ENCODE data around the gene MET.

The MET gene

DNA sequence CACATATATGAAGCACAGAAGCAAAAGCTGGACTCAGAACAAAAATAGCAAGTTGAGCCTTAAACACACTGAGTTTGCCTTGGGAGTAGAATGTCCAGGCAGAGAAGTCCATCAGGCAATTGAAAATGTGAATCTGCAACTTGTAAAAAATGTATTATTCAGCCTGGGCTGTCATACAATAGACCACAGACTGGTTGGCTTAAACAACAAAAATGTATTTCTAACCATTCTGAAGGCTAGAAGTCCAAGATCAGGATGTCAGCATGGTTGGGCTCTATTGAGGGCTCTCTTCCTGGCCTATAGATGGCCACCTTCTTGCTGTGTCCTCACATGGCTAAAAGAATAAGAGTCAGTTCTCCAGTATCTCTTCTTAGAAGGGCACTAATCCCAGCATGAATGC, 113.8 kb downstream of the MET start:
- DNase-seq (ENCODE audit: low read depth) = no peak

DNA sequence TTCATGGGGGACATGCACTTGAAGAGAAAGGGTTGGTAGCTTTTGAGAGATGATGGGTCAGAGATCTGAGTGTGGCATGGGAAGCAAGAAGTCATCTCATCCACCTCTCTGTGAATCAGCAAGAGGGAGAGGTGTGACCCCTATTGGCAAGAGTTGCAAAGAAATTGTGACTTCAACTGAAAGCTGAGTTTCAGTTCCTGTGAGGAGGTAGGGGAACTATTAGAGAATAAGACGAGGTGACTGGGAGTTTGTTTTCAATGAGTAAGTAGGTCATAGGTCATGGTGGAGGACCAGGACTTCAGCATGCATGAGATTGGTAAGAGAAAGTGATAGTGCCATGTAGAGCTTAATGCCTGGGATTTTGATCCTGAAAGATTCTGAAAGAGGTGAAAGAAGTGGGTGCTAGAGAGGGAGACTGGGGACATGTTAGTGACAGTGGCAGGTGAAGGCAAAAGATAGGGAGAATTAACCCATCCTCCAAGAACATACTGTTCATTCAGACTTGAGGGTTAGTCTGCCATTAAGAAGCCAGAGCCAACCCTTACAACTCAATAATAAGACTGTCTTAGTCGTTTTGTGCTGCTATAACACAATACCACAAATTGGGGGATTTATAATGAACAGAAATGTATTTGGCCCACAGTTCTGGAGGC, 114.9 kb downstream of the MET start:
- no peak for DNase-seq (ENCODE audit: low read depth)

DNA sequence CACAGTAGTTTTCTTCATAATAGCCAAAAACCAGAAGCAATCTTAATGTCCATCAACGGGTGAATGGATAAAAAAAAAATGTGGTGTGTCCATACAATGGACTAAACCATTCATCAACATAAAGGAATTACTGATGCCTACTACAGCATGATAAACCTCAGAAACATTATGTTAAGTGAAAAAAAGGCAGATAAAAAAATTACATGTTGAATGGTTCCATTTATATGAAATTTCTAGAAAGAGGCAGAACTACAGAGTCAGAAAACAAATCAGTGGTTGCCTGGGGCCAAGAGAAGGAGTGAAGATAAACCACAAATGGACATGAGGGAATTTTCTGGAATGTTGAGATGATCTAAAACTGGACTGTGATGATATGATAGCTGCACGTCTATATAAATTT, 115.9 kb downstream of the MET start:
- no peak for DNase-seq (ENCODE audit: low read depth)

DNA sequence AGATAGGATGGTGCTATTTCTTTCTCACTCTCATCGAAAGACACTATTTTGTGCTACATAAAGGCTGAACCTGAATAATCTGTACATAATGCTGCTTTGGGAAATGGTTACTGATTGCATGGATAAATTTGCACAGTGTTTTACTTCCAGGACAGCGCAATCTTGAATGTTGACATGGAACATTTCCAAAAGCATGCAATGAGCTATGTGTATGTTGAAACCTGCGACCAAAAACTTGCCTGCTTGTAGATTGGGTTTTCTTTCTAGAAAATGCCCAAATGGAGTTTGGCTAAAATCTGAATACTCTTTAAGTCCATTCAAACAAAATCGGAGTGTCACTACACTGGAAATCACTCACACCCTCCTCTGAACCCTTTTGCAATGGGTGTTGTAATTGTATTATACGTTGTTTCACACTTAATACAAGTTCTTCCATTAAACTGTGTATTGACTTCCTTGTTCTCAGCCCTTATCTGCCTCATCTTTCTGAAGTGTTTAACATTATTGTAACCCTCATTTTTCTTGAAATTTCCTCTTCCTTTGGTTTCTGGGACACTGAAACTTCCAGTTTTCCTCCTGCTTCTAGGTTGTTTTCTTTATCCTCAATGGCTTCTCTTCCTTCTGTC, 116.7 kb downstream of the MET start:
- no peak for DNase-seq (ENCODE audit: low read depth)

DNA sequence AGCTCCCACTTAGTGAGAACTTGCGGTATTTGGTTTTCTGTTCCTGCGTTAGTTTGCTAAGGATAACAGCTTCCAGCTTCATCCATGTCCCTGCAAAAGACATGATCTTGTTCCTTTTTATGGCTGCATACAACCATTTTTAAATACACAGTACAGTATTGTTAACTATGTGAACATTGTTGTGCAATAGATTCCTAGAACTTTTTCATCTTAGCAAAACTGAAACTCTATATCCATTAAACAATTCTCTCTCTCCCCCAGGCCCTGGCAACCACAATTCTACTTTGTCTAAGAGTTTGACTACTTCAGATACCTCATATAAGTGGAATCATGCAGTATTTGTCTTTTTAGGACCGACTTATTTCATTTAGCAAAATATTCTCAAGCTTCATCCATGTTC, 118.0 kb downstream of the MET start:
- no peak for DNase-seq (ENCODE audit: low read depth)

DNA sequence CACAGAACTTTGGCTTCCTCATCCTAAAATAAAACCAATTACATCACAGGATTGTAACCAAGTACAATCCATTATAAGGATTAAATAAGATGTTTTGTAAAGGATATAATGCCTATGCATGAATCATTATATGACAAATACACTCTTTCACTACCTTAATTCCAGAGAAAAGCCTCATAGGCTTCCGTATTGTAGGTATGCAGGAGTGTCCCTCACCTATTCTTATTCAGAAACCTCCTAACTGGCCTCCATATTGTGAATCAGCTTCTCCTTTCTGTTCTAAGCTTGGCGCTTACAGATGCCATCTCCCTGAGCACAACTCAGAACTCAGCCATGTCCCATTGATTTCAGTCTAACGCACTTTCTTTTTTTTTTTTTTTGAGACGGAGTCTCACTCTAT, 120.8 kb downstream of the MET start:
- no peak for DNase-seq (ENCODE audit: low read depth)

DNA sequence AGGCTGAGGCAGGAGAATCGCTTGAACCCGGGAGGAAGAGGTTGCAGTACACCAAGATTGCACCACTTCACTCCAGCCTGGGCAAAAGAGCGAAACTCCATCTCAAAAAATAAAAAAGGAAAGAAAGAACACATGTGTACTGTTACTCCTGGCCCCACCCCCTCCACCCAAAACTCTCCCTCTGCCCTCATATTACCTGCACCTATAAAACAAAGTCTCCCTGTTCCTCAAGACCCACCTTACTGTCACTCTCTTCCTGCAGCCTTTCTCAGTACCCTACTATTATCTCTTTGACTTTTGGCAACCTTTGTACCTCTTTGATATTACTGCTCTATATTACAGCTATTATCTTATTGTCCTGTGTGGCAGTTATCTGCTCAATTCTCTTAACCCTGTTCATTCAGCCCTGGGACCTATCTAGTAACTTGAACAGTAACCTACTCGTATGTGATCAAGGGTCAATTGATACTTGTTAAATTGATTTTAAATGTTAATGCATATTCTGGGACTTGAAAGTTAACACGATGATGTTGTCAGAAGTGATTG, 121.9 kb downstream of the MET start:
- no peak for DNase-seq (ENCODE audit: low read depth)

DNA sequence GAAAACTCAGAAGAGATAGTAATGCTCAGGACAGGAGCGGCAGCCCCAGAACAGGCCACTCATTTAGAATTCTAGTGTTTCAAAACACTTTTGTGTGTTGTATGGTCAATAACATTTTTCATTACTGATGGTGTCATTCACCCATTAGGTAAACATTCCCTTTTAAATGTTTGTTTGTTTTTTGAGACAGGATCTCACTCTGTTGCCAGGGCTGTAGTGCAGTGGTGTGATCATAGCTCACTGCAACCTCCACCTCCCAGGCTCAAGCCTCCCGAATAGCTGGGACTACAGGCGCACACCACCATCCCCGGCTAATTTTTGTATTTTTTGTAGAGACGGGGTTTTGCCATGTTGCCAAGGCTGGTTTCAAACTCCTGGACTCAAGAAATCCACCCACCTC, 124.5 kb downstream of the MET start:
- DNase-seq (ENCODE audit: low read depth) = no peak

DNA sequence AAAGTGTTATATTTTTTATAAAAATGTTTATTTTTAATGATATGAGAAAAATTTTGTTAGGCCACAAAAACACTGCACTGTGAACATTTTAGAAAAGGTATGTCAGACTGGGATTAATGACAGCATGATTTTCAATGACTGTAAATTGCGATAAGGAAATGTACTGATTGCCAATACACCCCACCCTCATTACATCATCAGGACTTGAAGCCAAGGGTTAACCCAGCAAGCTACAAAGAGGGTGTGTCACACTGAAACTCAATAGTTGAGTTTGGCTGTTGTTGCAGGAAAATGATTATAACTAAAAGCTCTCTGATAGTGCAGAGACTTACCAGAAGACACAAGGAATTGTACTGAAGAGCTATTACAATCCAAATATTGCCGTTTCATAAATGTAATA, 125.6 kb downstream of the MET start:
- DNase-seq (ENCODE audit: low read depth) = no peak

DNA sequence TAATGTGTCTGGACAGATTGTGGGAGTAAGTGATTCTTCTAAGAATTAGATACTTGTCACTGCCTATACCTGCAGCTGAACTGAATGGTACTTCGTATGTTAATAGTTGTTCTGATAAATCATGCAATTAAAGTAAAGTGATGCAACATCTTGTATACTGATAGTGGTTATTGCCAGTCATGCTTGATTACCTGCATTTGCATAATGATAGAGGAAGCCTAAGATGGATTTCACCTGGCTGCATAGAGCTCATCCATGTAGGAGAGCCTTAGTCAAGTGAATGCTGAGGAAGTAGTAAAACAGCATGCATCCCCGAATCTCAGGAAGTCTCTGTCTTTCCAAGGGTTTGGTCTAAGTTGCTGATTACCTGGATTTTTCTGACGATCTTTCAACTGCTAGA, 126.2 kb downstream of the MET start:
- DNase-seq (ENCODE audit: low read depth) = no peak

DNA sequence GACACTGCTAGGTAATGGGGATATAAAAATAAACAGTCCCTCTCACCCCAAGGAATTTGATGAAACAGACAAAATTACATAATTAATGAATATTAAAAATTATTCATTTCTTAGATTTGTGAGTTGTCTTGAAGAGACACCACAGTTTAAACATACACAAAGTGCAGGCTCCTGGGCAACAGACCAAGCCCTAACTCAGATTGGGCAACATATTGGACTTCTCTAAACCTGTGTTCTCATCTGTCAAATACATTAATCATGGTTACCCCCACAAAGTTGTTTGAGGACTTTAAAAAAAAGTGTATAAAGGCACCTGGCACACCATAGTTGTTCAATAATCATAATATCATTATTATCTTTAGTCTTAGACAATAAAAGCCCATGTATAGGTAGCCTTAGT, 127.9 kb downstream of the MET start:
- no peak for DNase-seq (ENCODE audit: low read depth)

DNA sequence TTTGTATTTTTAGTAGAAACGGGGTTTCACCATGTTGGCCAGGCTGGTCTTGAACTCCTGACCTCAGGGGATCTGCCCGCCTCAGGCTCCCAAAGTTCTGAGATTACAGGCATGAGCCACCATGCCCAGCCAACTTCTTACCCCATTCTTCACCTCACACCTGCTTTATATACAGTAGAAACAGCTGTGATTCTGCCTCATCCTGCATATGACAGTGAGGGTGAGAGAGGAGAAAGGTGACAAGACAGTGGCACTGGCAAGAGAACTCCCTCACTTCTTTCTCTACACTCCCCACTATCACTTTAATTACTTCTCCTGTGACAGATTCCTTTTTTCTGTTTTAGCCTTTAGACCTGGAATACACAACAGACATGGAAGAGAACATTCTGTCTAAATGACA, 128.6 kb downstream of the MET start:
- DNase-seq (ENCODE audit: low read depth) = no peak

DNA sequence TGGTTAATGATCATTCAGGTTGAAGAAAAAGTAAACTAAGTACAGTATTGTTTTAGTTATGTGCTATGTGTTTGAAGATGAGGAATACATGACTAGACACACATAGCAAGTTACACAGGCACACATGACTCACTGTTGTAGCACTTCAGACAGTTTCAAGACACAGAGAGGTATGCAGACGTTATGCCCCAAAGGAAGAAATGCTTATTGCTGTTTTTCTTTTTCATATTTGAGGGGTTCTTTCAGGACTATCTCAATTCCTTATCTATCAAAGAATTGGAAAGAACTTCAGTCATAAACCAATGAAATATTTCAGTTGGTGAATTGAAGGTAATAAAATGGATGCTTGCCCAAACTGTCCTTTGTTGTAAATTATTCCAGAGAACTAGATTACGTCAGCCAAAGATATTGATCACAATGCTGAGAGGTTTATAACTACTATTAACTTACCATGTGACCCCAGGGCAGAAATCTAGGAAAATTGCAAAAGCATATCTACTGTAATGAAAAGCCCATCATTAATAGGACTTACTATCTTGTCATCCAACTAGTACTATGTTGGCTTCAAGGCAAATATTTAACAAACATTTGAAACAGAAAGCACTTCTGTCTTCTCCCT, 129.2 kb downstream of the MET start:
- no peak for DNase-seq (ENCODE audit: low read depth)

DNA sequence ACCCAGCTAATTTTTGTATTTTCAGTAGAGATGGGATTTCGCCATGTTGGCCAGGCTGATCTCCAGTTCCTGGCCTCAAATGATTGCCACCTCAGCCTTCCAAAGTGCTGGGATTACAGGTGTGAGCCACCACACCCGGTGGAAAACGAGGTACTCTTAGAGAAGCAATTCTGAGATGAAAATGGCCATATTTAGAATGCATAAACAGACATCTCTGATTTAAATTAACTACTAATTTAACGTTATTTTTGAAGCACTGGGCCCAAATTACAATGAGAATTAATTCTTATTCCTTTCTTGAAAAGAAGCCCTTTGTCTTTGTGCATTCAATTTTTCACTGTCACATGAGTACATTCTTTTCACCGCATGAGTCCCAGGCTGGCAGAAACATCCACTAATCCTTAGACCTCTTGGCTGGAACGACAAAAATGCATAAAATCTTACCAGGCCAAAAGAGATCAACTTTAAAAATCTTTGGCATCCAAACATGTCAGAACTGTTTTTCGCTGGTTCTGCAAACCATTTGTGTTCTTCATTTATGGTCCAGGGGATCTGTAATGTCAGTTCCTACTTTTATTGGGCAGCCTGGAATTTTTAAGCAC, 130.2 kb downstream of the MET start:
- no peak for DNase-seq (ENCODE audit: low read depth)

DNA sequence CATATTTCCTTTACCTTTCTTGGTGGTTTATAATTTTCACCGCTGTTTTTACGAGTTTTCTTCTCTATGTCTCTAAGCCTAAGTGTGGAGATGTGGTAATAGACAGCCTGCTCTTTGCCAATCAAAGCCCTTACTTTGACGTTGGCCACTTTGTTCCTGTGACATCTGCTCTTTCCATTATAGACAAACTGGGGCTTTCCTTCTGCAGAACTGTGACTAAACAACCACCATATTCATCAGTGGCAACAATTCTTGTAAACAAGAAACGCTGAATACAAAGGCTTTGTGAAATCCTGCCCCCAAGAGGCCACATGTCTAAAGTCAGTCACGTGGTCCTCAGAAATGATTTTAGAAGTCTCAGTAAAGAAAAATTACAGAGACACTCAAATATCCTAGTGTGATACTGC, 130.8 kb downstream of the MET start:
- DNase-seq (ENCODE audit: low read depth) = no peak

DNA sequence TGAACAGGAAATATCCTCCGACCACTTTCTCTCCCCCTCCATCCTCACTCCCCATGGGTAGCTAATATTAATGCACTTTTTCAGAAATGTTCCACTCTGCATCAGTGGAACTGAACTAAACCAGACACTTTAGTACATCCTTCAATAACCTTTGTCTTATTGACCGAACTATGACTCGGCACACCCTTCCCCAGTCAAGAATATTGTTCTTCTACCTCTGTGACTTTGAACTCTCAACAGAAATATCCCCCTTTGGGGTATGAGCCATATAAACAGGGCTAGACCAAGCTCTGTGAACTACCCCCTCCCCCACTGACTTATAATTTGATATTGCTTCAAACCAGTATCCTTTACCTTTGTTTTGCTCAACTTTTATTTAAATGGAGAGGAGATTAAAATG, 132.5 kb downstream of the MET start:
- no peak for DNase-seq (ENCODE audit: low read depth)

DNA sequence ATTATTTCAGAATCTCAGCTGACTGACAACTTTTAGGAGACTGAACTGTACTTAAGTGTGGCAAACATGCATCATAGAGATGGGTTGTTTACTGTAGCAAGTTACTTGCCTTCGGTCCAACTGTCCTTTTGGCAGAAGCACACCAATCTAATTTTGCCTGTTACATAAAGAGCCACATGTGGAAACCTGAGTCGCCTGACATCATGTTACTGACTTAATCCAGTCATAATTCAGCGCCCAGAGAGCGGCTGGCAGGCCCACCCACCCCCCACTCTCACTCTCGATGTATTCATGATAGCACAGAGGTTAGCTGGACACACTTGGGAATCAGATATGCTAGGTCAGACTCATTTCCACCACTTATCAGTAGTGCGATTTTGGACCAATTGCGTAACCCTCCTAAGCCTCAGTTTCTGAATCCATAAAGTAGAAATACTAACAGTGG, 133.1 kb downstream of the MET start:
- peak; percentile 56 for DNase-seq (ENCODE audit: low read depth)

DNA sequence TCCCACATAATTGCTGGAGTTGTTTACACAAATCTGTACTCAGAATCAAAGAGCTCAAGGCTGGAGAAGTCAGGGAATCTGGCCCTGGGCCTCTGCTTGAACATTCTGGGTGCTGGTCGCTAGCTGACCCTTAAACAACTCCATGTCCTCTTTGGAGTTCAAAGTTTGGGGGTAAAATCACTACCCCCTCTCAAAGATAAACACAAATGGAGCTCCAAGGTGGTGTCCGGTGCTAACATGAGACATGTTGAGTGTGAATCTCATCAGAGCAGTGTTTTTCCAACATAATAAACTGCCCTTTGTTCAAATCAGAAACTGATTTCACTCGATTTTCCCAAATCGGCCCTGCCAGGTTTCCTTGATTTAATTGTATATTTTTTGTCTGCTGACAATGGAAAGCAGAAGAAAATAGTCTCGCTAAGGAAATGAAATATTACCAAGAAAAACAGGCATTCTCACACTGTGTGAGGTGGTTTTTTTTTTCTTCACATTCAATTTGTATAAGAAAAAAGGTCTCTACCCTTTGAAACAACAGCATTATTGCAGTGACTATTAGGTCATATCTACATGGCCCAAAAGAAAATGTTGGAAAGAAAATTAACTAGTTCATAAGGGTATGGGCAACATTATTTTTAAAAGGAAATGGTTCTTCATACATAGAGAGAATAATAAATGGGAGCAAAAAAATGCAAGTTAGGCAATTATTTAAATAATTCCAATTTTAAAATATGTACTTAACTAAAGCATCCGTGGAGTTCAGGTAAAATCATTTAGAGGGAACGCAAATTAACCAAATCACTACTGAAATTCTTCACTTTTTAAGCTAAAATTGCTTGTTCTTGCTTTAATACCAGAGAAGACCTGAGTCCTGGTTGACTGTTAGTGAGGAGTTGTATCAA, 134.3 kb downstream of the MET start:
- no peak for DNase-seq (ENCODE audit: low read depth)

DNA sequence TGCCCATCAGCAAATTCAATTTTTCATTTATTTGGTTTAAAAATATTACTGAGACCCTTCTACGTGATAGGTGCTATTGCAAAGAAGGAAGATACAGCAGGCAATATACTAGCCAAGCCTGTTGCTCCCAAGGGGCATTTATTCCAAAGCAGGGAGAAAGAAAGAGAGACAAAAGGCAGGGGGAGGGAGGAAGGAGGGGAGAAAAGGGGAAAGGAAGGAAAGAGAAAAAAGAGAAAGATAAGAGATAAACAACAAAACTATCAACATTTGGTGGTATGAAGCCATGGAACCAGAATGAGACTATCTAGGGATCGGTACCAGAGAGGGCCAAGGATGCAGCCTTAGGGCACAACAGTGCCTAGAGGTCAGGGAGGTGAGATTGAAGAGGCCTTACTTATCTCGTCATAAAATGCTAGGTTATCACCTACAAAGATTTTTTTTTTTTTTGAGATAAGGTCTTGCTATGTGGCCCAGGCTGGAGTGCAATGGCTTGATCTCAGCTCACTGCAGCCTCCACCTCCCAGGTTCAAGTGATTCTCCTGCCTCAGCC, 135.1 kb downstream of the MET start:
- no peak for DNase-seq (ENCODE audit: low read depth)

DNA sequence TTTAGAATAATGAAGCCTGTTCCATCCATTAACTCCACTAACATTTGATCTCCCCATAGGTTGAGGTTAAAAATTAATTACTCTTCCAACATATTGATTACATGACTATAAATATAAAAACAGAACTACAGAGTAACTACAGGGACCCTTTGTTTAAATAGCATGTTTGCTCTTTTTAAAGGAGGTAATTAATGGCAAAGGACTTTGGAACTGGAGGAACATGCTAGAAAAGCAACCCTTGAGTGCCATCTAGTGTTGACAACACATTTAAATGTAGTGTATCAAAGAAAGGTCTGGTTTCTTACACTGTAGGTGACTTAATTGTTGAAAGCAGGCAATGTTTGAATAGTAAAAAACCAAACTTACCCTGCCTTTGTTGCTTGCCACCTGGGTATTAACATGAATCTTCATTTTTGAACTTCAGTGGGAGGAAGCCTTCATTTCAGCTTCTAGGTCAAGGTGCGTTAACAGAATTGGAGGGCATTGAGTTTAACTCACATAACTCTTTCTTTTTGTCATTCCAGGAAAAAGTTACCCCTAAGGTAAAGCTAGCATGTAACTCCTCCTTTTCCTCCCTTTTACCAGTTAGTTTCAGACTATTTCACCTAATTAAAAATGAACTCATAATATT, 137.8 kb downstream of the MET start:
- peak; percentile 32 for DNase-seq (ENCODE audit: low read depth)

Measured in GM04503 (cell line).